ENCODE measurements around the gene SMARCD3.

The SMARCD3 gene

GRCh38 chr7:151248346-151249033 lies at the start of gene SMARCD3:
SMARCD3 (minus strand) TSS chr7:151248694; CDS start chr7:151248562, 132 bp downstream.
- peak; percentile 28 for DNase-seq (ENCODE audit: low spot score)

GRCh38 chr7:151296202-151296992 lies 47.9 kb upstream of the SMARCD3 start:
- DNase-seq (ENCODE audit: low spot score) = no peak

DNA sequence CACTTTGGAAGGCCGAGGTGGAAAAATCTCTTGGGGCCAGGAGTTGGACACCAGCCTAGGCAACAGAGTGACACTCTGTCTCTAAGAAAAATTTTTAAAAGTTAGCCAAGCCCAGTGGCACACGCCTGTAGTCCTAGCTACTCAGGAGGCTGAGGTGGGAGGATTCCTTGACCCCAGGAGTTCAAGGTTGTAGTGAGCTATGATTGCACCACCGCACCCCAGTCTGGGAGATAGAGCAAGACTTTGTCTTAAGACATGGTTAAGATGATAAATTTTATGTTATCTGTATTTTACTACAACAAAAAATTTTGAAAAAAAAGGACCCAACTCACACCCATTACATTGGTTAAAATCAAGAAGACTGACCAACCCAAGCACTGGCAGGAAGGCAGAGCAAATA lies 44.4 kb upstream of the SMARCD3 start:
- no peak for DNase-seq (ENCODE audit: low spot score)

DNA sequence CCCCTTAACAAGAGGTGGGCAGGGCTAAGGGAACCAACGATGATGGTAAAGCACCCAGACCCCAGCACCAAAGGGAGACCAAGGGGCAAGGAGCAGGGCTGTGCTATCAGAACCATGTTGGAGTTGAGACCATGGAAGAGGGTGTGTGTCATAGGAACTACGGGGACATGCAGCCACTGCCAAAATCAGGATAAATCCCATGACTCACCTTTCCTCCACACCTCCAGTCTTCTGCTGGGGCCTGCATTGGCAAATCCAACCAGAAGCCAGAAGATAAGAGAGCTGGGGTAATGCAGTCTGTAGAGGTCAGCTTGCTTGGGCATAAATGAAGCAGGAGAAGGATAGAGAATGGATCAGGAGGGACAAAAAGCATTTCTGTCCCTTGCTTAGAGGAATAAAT lies 42.7 kb upstream of the SMARCD3 start:
- DNase-seq (ENCODE audit: low spot score) = no peak

- DNase-seq (ENCODE audit: low spot score) = no peak
Observed at GRCh38 chr7:151290355-151290760, 41.9 kb upstream of the SMARCD3 start.

DNA sequence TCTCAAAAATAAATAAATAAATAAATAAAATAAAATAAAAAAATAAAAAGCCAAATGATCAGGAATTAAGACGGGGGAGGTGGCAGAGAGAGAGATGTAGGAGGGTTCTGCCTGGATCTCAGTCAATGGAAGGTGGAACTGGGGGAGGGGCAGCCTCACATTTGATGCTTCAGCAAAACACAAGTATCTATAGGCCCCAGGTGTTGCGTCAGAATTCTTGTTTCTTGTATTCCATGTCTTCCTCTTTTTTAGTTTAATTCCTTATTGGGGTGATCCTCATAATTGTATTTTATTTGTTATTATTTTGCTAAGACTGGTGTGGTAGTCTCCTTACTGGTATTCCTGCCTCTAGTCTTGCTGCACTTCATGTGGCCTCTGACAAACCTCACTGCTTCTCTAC lies 41.4 kb upstream of the SMARCD3 start:
- no peak for DNase-seq (ENCODE audit: low spot score)

DNA sequence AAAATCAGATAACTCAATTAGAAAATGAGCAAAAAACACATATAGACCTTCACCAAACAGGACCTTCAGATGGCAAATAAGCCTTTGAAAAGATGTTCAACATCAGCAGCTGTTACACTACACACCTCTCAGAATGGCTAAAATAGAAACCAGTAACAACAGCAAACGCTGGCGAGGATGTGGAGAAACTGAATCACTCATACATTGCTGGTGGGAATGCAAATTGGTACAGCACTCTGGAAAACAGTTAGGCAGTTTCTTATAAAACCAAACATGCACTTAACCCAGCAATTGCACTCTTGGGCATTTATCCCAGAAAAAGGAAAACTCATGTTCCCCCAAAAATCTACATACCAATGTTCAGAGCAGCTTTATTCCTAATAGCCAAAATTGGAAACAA lies 37.7 kb upstream of the SMARCD3 start:
- DNase-seq (ENCODE audit: low spot score) = no peak

- DNase-seq (ENCODE audit: low spot score) = no peak
Observed at GRCh38 chr7:151283302-151283701, 34.8 kb upstream of the SMARCD3 start.

DNA sequence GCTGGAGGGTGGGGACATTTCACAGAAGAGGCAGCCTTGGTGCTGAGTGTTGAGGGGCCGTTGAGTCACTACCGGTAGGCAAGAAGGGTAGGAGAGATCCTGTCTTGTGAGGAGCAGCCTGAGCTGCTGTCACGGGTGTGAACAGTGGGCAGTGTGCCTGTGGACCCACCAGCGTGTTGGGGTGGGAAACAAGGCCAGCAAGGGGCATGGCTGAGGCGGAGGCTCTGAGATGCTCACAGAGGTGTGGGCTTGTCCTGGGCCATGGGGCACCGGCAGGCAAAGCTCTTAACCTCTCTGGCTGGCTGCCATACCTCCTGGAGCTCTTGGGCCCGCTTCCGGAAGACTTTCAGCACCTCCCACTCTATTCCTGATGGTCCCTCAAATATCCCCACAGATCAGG lies 33.6 kb upstream of the SMARCD3 start:
- no peak for DNase-seq (ENCODE audit: low spot score)

DNA sequence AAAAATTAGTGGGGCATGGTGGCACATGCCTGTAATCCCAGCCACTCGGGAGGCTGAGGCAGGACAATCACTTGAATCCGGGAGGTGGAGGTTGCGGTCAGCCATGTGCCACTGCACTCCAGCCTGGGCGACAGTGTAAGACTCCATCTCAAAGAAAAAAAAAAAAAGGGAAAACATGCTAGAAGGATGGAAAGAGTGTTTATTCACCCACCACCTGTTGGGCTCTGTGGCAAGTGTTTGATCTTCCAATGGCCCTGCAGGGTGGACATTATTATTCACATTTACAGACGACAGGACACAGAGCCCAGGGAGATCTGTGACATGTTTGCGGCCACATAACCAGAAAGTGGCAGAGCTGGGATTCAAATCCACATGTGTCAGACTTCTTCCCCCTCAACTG lies 33.2 kb upstream of the SMARCD3 start:
- no peak for DNase-seq (ENCODE audit: low spot score)

GRCh38 chr7:151280388-151281019 lies 32.0 kb upstream of the SMARCD3 start:
- no peak for DNase-seq (ENCODE audit: low spot score)

DNA sequence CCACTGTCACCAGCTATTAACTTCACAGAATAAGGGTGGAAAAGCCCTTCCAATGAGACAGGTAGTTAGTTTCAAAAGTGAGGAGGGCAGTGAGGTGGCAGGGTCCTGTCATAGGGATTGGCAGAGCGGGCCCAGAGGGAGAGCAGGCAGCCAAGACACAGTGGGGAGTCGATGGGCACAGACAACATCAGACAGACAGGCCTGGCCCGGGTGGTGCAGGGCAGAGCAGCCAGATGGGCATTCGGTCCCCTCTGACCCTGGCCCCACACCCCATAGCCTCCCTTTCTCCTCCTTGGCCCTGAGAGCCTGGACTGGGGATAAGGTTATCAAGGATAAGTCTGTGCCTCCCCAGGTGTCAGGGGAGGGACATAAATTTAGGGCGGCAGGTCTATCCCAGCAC lies 31.4 kb upstream of the SMARCD3 start:
- no peak for DNase-seq (ENCODE audit: low spot score)

DNA sequence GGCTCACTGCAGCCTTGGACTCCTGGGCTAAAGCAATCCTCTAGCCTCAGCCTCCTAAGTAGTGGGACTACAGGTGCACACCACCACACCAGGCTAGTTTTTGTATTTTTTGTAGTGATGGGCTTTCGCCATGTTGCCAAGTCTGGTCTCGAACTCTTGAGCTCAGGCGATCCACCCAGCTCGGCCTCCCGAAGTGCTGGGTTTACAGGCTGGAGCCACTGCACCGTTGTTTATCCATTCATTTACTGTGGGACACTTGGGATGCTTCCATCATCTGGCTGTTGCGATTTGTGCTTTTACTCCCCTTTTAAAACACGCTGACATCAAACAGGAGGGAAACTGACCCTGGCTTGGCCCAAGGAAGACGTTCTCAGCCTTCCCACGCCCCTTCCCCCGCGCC lies 30.5 kb upstream of the SMARCD3 start:
- no peak for DNase-seq (ENCODE audit: low spot score)

GRCh38 chr7:151277631-151278030 lies 29.1 kb upstream of the SMARCD3 start:
- DNase-seq (ENCODE audit: low spot score) = no peak

- DNase-seq (ENCODE audit: low spot score) = peak; percentile 38
Observed at GRCh38 chr7:151276666-151277590, 28.4 kb upstream of the SMARCD3 start.

DNA sequence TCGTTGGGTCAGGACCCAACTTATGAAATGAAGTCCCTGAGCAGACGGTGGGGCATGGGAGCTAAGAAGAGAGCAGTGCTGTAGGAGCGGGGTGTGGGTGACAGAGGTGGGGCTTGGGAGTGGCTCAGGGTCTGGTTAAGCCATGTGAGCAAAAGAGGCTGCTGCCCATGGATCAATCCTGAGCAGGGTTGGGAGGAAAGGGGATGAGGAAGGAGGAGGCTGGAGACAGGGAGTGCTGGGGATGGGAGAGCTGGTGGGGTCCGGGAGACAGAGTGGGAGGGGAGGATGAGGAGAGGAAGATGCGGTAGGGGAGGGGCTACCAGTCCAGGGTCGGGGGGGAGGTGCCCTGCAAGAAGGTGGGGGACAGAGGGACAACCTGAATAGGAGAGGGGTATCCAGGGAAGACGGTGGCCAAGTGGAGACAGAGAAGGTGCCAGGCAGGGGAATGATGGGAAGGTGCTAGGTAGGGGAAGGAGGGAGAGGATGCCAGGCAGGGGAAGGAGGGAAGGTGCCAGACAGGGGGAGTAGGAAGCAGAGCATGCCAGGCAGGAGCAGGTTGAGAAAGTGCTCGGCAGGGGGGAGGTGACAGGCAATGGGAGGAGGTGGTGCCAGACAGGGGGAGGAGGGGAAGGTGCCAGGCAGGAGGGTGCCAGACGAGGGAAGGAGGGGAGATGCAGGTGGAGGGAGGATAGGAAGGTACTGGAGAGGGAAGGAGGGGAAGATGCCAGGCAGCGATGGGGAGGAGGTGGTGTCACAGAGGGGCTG lies 27.5 kb upstream of the SMARCD3 start:
- DNase-seq (ENCODE audit: low spot score) = no peak

- DNase-seq (ENCODE audit: low spot score) = no peak
Observed at GRCh38 chr7:151274936-151275812, 26.7 kb upstream of the SMARCD3 start.

- no peak for DNase-seq (ENCODE audit: low spot score)
Observed at GRCh38 chr7:151274396-151274795, 25.9 kb upstream of the SMARCD3 start.

DNA sequence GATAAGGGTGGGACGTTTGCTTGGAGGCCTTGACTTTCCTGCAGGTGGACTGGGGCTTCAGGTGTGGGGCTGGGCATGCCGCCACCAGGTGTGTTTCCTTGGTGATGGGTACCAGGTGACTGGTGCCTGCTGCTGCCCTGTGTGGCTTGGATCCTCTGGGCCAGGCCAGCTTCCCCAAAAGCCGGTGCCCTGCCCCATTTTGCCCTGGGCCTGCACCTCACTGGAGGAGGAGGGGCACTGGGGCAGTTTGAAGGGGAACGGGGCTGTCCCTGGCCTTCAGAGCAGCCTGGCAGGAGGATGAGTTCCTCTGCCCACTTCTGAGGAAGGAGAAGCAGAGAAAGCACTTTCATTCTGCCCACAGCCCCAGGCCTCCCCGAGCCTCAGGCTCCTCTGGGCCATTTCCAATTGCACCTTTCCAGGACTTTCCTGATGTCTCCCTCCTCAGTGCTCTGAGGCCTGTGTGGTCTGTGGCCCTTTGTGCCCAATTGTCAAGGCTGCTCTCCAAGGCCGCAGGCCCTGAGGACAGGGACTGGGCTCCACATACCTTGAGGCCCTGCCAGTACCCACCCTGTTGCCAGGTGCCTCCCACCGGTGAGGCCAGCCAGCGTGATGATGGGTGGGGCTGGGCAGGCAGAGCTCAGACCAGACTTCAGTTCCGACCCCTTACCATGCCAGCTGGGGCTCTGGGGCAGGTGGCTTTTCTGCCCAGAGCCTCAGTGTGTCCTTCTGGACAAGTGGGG lies 25.3 kb upstream of the SMARCD3 start:
- DNase-seq (ENCODE audit: low spot score) = no peak

DNA sequence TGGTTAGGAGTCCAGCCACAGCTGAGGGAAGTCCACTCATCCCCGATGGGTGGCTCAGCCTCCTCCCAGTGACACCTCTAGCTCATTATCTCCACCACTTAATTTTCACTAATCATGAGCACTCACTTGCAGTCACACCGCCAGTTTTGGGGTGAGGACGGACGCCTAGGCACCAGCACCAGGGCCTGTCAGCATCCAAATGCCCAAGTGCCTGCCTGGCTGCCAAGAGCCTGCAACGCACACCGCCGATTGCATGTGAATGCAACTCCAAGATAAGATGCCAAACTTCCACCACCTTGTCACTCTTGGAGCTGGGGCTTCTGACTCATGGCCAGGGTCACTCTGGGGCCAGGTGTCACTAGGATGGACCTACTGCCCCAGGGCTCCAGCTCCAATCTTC lies 24.4 kb upstream of the SMARCD3 start:
- no peak for DNase-seq (ENCODE audit: low spot score)

Data from CD4-positive, alpha-beta T cell treated with Interleukin-15 for 4 hours (primary cell).